NB4 (cell line): ENCODE measurements around the gene TRIP12.
"Not testable (repeated sequence)": the region's sequence is repeated elsewhere in the genome, so short reads cannot be mapped to it uniquely, and the experiment has no call there.

Source experiments
- DNase-seq: peaks from one replicate; pipeline ENCODE4 v3.0.0; 2010; ENCODE audit warnings: low read depth
- H3K4me3 ChIP-seq: one replicate; pipeline ENCODE4 v1.5.1; 2011; ENCODE audit warnings: mild to moderate bottlenecking, low read depth, low read length, moderate library complexity
- MYC ChIP-seq: IDR thresholded peaks from 2 replicates; pipeline ENCODE4 v1.6.1; 2011; ENCODE audit warnings: low read depth, low read length
- POLR2A ChIP-seq: IDR thresholded peaks from 2 replicates; pipeline ENCODE4 v1.6.1; 2011; ENCODE audit warnings: mild to moderate bottlenecking; ENCODE audit not compliant: insufficient read length; ENCODE audit errors: extremely low read depth
- TF ChIP-seq, protein P1 (sequence below): IDR thresholded peaks from 2 replicates; pipeline ENCODE4 v1.6.1; 2011; ENCODE audit warnings: low read depth, low read length
- TF ChIP-seq, protein P2 (sequence below): IDR thresholded peaks from one replicate; pipeline ENCODE4 v1.5.1; 2012; ENCODE audit warnings: low read depth, low read length

Gene TRIP12

DNA sequence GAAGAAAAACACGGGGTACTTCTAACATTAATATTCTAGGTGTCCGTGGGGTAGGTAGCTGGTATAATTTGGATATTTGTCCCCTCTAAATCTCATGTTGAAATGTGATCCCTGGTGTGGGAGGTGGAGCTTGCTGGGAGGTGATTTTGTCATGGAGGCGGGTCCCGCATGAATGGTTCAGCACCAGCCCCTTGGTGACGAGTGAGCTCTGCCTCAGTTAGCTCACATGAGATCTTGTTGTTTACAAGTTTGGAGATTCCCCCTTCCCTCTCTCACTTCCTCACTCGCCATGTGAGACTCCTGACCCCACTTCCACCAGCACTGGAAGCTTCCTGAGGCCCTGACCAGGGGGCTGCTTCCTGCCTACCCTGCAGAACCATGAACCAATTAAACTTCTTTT lies 172.0 kb downstream of the TRIP12 start:
- DNase-seq, result peak; percentile 21

DNA sequence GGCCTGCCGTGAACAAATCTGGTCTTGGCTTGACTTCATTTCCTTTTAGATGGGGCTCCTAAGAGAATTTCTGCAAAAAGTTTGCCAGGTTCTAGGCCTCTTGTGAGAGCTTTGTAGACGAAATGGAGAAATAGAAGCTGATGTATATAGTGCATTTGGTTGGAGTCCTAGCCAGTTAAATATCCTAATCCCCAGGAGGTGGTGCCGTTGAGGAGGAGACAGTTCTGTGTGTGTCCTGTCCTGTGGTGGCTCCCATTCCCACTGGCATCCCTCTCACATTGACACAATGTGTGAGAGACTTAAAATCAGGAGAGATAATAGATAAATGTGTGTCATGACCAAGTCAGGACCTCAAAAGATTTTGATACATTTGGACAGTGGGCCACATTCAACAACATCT lies 172.9 kb downstream of the TRIP12 start:
- H3K4me3 ChIP-seq, result no peak overlapping the region
- TF ChIP-seq POLR2A (no peak), MYC (no peak)
- TF ChIP-seq, protein P1, sequence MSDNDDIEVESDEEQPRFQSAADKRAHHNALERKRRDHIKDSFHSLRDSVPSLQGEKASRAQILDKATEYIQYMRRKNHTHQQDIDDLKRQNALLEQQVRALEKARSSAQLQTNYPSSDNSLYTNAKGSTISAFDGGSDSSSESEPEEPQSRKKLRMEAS, result no peak
- TF ChIP-seq, protein P2, sequence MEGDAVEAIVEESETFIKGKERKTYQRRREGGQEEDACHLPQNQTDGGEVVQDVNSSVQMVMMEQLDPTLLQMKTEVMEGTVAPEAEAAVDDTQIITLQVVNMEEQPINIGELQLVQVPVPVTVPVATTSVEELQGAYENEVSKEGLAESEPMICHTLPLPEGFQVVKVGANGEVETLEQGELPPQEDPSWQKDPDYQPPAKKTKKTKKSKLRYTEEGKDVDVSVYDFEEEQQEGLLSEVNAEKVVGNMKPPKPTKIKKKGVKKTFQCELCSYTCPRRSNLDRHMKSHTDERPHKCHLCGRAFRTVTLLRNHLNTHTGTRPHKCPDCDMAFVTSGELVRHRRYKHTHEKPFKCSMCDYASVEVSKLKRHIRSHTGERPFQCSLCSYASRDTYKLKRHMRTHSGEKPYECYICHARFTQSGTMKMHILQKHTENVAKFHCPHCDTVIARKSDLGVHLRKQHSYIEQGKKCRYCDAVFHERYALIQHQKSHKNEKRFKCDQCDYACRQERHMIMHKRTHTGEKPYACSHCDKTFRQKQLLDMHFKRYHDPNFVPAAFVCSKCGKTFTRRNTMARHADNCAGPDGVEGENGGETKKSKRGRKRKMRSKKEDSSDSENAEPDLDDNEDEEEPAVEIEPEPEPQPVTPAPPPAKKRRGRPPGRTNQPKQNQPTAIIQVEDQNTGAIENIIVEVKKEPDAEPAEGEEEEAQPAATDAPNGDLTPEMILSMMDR, result no peak

More for the DNA sequence above, 172.0 kb downstream of the TRIP12 start:
- no peak overlapping the region for H3K4me3 ChIP-seq
- TF ChIP-seq, protein P1, result no peak
- TF ChIP-seq, protein P2, result no peak
- no peak for TF ChIP-seq POLR2A

DNA sequence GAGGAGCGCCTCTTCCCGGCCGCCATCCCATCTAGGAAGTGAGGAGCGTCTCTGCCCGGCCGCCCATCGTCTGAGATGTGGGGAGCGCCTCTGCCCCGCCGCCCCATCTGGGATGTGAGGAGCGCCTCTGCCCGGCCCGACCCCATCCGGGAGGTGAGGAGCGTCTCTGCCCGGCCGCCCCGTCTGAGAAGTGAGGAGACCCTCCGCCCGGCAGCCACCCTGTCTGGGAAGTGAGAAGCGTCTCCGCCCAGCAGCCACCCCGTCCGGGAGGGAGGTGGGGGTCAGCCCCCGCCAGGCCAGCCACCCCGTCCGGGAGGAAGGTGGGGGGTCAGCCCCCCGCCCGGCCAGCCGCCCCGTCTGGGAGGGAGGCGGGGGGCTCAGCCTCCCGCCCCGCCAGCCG lies 179.1 kb downstream of the TRIP12 start:
- H3K4me3 ChIP-seq, result not testable (repeated sequence)

More for the DNA sequence above, 172.9 kb downstream of the TRIP12 start:
- DNase-seq, result peak; percentile 12

DNA sequence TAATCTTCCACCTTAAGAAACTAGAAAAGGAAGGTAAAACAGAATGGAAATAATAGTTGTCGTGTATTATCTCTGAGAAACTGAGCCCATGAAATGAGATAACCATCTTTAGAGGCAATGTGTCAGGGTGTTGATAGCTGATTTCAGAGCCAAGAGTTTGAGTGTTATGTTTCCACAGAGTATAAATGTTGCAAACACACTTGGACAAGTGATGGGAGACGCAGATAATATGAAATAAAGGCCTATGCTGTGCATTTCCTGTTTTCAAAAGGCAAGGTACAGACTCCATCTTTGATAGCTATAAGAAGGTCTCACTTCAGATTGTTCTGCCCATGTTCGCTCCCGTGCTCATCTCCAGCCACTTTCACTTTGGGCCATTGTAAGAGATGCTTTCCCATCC lies 181.5 kb downstream of the TRIP12 start:
- TF ChIP-seq POLR2A (no peak), MYC (no peak)
- TF ChIP-seq, protein P1, result no peak
- TF ChIP-seq, protein P2, result no peak
- H3K4me3 ChIP-seq, result no peak overlapping the region
- DNase-seq, result no peak

More for the DNA sequence above, 179.1 kb downstream of the TRIP12 start:
- DNase-seq, result not testable (repeated sequence)

DNA sequence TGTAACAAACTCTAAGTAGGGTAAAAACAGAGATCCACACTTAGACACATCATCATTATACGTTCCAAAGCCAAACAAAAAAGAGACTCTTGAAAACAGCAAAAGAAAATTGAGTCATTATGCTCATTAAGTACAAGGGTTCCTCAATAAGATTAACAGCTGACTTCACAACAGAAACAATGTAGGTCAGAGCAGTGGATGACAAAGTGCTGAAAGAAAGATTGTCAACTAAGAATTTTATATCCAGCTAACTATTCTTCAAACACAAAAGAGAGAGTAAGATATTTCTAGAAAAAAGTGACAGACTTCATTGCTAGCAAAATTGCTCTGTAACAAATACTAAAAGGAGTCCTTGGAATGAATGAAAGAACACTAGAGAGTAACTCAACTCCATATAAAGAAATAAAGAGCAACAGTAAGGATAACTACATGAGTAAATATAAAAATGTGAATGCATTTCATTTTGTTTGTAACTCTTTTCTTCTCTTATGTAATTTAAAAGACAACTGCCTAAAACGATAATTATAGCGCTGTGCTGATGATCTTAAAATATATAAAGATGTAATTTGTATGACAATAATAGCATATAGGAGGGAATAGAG lies 183.7 kb downstream of the TRIP12 start:
- H3K4me3 ChIP-seq, result no peak overlapping the region
- no peak for DNase-seq
- no peak for TF ChIP-seq MYC
- TF ChIP-seq POLR2A, result no peak
- TF ChIP-seq, protein P2, result no peak
- TF ChIP-seq, protein P1, result no peak

DNA sequence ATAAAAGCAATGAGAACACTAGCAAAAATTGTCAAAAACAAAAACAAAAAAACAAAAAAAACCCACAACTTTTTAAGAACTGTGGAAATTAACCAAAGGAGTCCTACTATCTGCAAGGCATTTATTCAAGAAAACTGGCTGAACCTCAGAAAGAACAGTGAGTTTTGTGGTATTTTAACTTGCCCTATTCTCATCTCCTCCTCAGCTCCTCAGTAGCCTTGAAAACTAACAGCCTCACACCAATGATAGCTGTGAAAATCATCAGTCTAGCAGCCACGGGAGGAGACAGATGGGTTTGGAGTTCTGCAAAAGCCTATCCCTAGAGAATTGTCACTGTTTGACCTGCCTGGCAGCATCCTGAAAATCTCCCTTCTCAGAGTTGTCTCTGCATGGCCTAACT lies 187.4 kb downstream of the TRIP12 start:
- TF ChIP-seq, protein P1, result no peak
- TF ChIP-seq MYC, result no peak
- TF ChIP-seq, protein P2, result no peak
- TF ChIP-seq POLR2A, result no peak
- no peak for DNase-seq
- H3K4me3 ChIP-seq, result no peak overlapping the region
